Muscle layer of colon (tissue), 2 donors: ENCODE data around the gene CTAGE9.

Source experiments
- H3K27ac ChIP-seq: one replicate; pipeline ENCODE4 v1.7.0; 2013; ENCODE audit warnings: low read depth, mild to moderate bottlenecking, low read length, moderate library complexity
- H3K27me3 ChIP-seq, 2 donors: one replicate each; pipeline ENCODE4 v1.7.0; 2013; ENCODE audit warnings: low read length in 2 of 2, mild to moderate bottlenecking in 2 of 2; ENCODE audit not compliant: insufficient read depth in 2 of 2, control insufficient read depth in 1 of 2
- H3K36me3 ChIP-seq: one replicate; pipeline ENCODE4 v1.7.0; 2013; ENCODE audit warnings: mild to moderate bottlenecking, low read length; ENCODE audit not compliant: insufficient read depth
- H3K4me1 ChIP-seq: one replicate; pipeline ENCODE4 v1.7.0; 2013; ENCODE audit warnings: mild to moderate bottlenecking, low read length; ENCODE audit not compliant: insufficient read depth
- H3K4me3 ChIP-seq, 2 donors: one replicate each; pipeline ENCODE4 v1.7.0; 2013; ENCODE audit warnings: low read length in 2 of 2, low read depth in 1 of 2, mild to moderate bottlenecking in 1 of 2, moderate library complexity in 1 of 2
- H3K9ac ChIP-seq: one replicate; pipeline ENCODE4 v1.7.0; 2013; ENCODE audit warnings: low read length
- H3K9me3 ChIP-seq: one replicate; pipeline ENCODE4 v1.7.0; 2013; ENCODE audit warnings: mild to moderate bottlenecking, low read length
- donor health status: abdominal sarcoma.
- donor health status: Adenocarcinoma of cecum.

Gene CTAGE9

GRCh38 chr6:131692031-131692430 lies 18.8 kb downstream of the CTAGE9 start:
- no peak overlapping the region for H3K9ac ChIP-seq
- H3K27me3 ChIP-seq, result no peaks in the 10 kb centered on the region
- no peak overlapping the region for H3K27ac ChIP-seq
- H3K9me3 ChIP-seq, result no peaks in the 10 kb centered on the region
- no peak overlapping the region for H3K4me3 ChIP-seq
- H3K4me1 ChIP-seq, result no peaks in the 10 kb centered on the region
- no peaks in the 10 kb centered on the region for H3K36me3 ChIP-seq

DNA sequence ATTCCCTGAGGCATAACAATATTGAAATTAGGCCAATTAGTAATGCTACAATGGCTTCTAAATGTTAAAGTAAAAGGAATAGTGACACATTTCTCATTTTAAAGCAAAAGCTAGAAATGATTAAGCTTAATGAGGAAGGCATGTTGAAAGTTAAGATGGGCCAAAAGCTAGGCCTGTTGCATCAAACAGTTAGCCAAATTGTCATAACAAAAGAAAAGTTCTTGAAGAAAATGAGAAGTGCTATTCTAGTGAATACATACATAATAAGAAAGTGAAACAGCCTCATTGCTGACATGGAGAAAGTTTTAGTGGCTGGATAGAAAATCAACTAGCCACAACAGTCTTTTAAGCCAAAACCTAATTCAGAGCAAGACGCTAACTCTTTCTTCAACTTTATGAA lies 22.5 kb downstream of the CTAGE9 start:
- Histone ChIP-seq H3K4me3 (no peak overlapping the region), H3K9ac (no peak overlapping the region), H3K9me3 (no peaks in the 10 kb centered on the region), H3K27me3 (no peaks in the 10 kb centered on the region), H3K36me3 (no peaks in the 10 kb centered on the region), H3K4me1 (no peaks in the 10 kb centered on the region), H3K27ac (no peak overlapping the region)

GRCh38 chr6:131687022-131687421 lies 23.8 kb downstream of the CTAGE9 start:
- H3K9me3 ChIP-seq, result no peaks in the 10 kb centered on the region
- no peaks in the 10 kb centered on the region for H3K4me1 ChIP-seq
- H3K4me3 ChIP-seq, result no peak overlapping the region
- no peak overlapping the region for H3K27ac ChIP-seq
- H3K36me3 ChIP-seq, result no peaks in the 10 kb centered on the region
- no peaks in the 10 kb centered on the region for H3K27me3 ChIP-seq
- H3K9ac ChIP-seq, result no peak overlapping the region

GRCh38 chr6:131685266-131685780 lies 25.5 kb downstream of the CTAGE9 start:
- Histone ChIP-seq H3K4me1 (no peaks in the 10 kb centered on the region), H3K9ac (no peak overlapping the region), H3K4me3 (no peak overlapping the region), H3K9me3 (no peaks in the 10 kb centered on the region), H3K36me3 (no peaks in the 10 kb centered on the region), H3K27me3 (no peaks in the 10 kb centered on the region), H3K27ac (no peak overlapping the region)

DNA sequence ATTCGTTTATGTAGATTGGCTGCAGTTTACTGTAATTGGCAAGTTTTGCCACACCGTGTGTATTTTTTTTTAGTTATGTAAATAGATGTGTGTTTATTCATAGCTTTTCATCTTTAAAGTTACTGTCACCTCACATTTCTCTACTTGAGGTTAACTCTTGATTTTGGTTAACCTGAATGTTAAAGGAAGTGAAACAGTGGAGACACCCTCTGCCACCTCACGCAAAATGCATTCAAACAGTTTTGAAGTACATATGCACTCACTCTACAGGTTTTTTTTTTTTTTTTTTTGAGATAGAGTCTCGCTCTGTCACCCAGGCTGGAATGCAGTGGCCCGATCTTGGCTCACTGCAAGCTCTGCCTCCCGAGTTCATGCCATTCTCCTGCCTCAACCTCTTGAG lies 27.3 kb downstream of the CTAGE9 start:
- H3K4me3 ChIP-seq, result no peak overlapping the region
- H3K9ac ChIP-seq, result no peak overlapping the region
- no peak overlapping the region for H3K27ac ChIP-seq
- H3K4me1 ChIP-seq, result no peaks in the 10 kb centered on the region
- H3K27me3 ChIP-seq, result no peaks in the 10 kb centered on the region
- H3K36me3 ChIP-seq, result no peaks in the 10 kb centered on the region
- no peaks in the 10 kb centered on the region for H3K9me3 ChIP-seq

DNA sequence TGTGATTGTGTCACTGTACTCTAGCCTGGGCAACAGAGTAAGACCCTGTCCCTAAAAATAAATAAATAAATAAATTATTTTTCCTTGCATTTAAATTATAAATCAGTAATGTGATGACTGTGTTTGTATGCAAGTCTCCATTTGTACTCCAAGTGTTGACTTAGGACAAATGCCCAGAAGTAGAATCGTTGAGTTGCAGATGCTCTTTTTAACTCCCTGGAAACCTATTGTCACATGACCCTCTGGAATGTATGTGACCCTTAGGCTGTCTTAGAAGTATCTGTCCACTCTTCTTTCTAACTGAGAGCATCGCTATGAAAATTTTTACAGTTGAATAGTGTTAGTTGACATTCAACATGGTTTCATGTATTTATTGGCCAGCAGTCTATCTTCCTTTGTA lies 28.4 kb downstream of the CTAGE9 start:
- H3K27me3 ChIP-seq, result no peaks in the 10 kb centered on the region
- H3K36me3 ChIP-seq, result no peaks in the 10 kb centered on the region
- H3K9me3 ChIP-seq, result no peaks in the 10 kb centered on the region
- H3K4me1 ChIP-seq, result no peaks in the 10 kb centered on the region
- H3K9ac ChIP-seq, result no peak overlapping the region
- no peak overlapping the region for H3K27ac ChIP-seq
- no peak overlapping the region for H3K4me3 ChIP-seq

DNA sequence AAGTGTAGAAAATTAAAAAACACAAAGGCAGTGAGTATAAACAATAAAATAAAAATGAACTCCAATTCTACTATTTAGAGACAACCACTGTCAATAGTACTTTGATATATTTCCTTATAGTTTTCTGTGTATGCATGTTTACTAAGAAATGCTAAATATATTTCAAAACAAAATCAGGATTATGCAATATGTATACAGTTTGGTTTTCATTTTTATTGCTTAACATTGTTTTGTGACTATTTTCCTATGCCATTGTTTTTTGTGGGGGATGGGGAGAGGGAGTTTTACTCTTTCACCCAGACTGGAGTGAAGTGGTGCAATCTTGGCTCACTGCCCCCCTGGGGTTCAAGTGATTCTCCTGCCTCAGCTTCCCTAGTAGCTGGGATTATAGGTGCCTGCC lies 29.2 kb downstream of the CTAGE9 start:
- no peaks in the 10 kb centered on the region for H3K27me3 ChIP-seq
- no peaks in the 10 kb centered on the region for H3K9me3 ChIP-seq
- H3K36me3 ChIP-seq, result no peaks in the 10 kb centered on the region
- no peak overlapping the region for H3K4me3 ChIP-seq
- no peak overlapping the region for H3K9ac ChIP-seq
- no peak overlapping the region for H3K27ac ChIP-seq
- no peaks in the 10 kb centered on the region for H3K4me1 ChIP-seq

DNA sequence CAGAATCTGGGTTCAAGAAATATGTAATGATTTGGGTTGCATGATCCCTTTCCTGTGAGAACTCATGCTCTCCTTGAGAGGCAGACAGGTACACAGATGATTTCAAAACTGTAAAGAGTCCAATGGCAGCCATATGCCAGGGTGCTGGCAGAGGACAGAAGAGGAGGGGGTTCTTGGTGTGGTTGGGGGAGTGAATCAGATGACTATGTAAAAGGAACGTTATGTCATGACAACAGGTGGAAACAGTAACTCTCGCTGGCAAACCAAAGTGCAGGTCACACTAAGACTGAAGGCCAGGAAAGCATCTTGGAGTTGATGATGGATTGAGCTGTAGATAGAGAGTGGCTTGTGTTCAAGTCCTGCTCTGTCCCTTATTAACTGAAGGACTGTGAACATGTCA lies 29.9 kb downstream of the CTAGE9 start:
- H3K36me3 ChIP-seq, result no peaks in the 10 kb centered on the region
- H3K9me3 ChIP-seq, result no peaks in the 10 kb centered on the region
- H3K27me3 ChIP-seq, result no peaks in the 10 kb centered on the region
- no peak overlapping the region for H3K4me3 ChIP-seq
- H3K9ac ChIP-seq, result no peak overlapping the region
- no peak overlapping the region for H3K27ac ChIP-seq
- H3K4me1 ChIP-seq, result no peaks in the 10 kb centered on the region

- H3K4me3 ChIP-seq, result no peak overlapping the region
- H3K27ac ChIP-seq, result no peak overlapping the region
- no peaks in the 10 kb centered on the region for H3K36me3 ChIP-seq
- H3K4me1 ChIP-seq, result no peaks in the 10 kb centered on the region
- H3K27me3 ChIP-seq, result no peaks in the 10 kb centered on the region
- H3K9me3 ChIP-seq, result no peaks in the 10 kb centered on the region
- no peak overlapping the region for H3K9ac ChIP-seq
Measured at GRCh38 chr6:131678442-131678841, 32.4 kb downstream of the CTAGE9 start.

GRCh38 chr6:131673184-131673583 lies 37.6 kb downstream of the CTAGE9 start:
- no peak overlapping the region for H3K4me3 ChIP-seq

GRCh38 chr6:131669891-131670290 lies 40.9 kb downstream of the CTAGE9 start:
- H3K27me3 ChIP-seq, result no peaks in the 10 kb centered on the region
- no peaks in the 10 kb centered on the region for H3K9me3 ChIP-seq
- H3K4me1 ChIP-seq, result no peaks in the 10 kb centered on the region
- no peak overlapping the region for H3K27ac ChIP-seq
- no peaks in the 10 kb centered on the region for H3K36me3 ChIP-seq
- no peak overlapping the region for H3K9ac ChIP-seq
- H3K4me3 ChIP-seq, result no peak overlapping the region

More at GRCh38 chr6:131673184-131673583, 37.6 kb downstream of the CTAGE9 start:
- no peaks in the 10 kb centered on the region for H3K4me1 ChIP-seq
- no peaks in the 10 kb centered on the region for H3K27me3 ChIP-seq
- no peaks in the 10 kb centered on the region for H3K9me3 ChIP-seq
- no peak overlapping the region for H3K27ac ChIP-seq
- H3K36me3 ChIP-seq, result no peaks in the 10 kb centered on the region
- H3K9ac ChIP-seq, result no peak overlapping the region

DNA sequence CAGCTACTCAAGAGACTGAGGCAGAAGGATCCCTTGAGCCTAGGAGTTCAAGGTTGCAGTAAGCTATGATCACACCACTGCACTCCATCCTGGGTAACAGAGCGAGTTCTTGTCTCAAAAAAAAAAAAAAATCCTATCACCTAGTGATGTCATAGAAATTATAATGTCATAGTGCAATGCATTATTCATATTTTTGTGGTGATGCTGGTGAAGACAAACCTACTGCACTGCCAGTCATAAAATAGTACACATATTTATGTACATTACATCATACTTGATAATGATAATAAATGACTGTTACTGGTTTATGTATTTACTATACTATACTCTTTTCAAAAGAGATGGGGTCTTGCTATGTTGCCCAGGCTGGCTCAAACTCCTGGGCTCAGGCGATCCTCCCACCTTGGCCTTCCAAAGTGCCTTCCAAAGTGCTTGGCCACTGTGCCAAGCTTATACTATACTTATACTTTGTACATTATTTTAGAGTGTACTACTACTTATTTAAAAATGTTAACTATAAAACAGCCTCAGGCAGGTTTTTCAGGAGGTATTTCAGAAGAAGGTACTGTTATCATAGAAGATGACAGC lies 47.1 kb downstream of the CTAGE9 start:
- H3K27ac ChIP-seq, result no peak overlapping the region
- H3K9me3 ChIP-seq, result no peaks in the 10 kb centered on the region
- H3K36me3 ChIP-seq, result no peaks in the 10 kb centered on the region
- no peak overlapping the region for H3K9ac ChIP-seq
- no peaks in the 10 kb centered on the region for H3K27me3 ChIP-seq
- H3K4me1 ChIP-seq, result no peaks in the 10 kb centered on the region
- H3K4me3 ChIP-seq, result no peak overlapping the region
